T47D (cell line): ENCODE data around the gene AJM1.
A peak's percentile ranks its signal among the peaks of the same experiment; 100 is the strongest.

Experiments used
- DNase-seq, 2 experiments: peaks; one replicate each; pipeline versions ENCODE4 v3.0.0 to v3.0.0-alpha.2; 2011 to 2012; ENCODE audit warnings: low read depth in 1 of 2, low spot score in 1 of 2
- JUND ChIP-seq: IDR thresholded peaks from 2 replicates; pipeline ENCODE4 v1.6.1; 2012; ENCODE audit warnings: low read depth
- in situ Hi-C: cut with HindIII; loops from 2 replicates; pipeline ENCODE4 v1.10.0; 2016; ENCODE audit warnings: low sequenced_read_pairs, low pct_unique_long_range_greater_than_20kb

Gene AJM1

DNA sequence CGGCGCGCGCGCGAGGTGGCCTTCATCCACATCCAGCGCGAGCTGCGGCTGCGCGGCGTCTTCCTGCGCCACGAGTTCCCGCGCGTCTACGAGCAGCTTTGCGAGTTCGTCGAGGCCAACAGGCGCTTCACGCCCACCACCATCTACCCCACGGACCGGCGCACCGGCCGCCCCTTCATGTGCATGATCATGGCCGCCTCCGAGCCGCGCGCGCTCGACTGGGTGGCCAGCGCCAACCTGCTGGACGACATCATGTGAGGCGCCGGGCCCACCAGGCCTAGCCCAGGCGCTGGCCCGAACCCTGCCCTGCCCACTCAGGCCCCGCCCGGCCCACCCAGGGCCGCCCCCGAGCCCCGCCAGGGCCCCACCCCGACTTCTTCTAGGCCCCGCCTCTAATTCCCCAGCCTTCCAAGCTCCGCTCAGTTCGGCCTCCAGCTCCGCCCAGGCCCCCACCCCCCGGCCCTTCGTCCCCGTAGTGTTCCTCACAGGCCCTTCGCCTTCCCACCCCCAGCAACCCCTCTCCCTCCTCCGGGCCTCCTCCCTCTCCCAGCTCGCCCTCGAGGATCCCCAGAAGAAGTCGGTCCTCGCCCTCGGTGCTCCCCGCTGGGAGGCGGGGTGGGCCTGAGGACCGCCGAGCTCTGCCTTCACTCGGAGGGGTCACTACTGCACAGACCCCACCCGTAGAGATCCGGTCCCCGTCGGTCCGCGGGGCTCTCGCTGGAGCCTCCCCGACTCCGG is 5.0 kb downstream of the AJM1 start:
- in situ Hi-C loops: no loop called here
- no peak for TF ChIP-seq JUND
- peak; percentile 77 to 89 for DNase-seq

DNA sequence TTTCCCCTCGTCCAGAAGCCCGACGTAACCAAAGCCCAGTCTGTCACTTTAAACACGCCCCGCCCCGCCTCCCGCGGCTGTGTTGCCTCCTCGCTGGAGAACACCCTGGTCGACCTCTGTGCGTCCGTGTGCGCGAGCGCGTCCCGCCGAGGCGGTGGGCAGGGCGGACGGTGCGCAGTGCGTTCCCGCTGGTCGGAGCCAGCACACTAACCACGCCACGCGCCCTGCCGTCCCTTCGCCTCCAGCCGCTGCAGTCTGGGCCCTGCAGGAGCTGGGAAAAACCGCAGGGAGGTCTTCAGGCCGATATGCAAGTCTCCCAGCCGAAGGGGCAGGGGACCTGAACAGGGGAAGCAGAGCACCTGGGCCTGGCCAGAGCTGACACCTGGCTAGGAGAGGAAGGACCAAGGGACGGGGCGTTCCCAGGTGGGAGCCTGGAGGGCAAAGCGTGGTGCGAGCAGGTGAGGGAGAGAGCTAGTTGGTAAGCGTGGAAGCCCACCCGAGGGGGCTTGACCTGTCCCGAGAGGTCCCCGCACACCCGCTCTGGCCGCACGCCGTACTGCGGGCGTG is 5.6 kb downstream of the AJM1 start:
- no peak for TF ChIP-seq JUND
- peak; percentile 94 to 96 for DNase-seq
- in situ Hi-C loops: no loop called here

DNA sequence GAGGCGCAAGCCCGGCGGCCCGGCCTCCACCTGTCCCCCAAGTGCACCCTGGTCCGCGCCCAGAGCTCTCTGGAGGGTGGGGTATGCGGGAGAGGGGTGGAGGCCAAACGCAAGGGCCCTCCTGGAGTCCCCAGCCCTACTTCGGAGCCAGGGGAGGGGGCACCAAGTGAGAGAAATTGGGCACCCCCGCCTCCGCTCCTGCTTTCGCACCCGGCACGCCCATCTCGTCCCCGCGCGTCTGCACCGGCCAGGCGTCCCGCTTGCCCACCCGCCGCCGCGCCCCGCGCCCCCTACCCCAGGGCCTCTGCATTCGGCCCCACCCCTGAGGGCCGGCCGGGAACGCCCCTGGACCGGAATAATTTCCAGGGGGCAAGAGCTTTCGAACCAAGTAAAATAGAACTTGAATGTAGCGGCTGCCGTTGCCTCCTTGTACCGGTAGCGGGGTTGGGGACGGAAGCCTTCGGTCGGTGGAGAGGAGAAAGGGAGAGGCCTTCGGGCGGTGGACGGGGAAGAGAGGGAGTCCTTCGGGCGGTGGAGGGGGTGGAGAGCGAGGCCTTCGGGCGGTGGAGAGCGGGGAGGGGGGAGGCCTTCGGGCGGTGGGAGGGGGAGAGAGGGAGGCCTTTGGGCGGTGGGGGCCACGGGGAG is 6.2 kb downstream of the AJM1 start:
- peak; percentile 68 for DNase-seq
- TF ChIP-seq JUND: no peak
- in situ Hi-C loops: no loop called here

DNA sequence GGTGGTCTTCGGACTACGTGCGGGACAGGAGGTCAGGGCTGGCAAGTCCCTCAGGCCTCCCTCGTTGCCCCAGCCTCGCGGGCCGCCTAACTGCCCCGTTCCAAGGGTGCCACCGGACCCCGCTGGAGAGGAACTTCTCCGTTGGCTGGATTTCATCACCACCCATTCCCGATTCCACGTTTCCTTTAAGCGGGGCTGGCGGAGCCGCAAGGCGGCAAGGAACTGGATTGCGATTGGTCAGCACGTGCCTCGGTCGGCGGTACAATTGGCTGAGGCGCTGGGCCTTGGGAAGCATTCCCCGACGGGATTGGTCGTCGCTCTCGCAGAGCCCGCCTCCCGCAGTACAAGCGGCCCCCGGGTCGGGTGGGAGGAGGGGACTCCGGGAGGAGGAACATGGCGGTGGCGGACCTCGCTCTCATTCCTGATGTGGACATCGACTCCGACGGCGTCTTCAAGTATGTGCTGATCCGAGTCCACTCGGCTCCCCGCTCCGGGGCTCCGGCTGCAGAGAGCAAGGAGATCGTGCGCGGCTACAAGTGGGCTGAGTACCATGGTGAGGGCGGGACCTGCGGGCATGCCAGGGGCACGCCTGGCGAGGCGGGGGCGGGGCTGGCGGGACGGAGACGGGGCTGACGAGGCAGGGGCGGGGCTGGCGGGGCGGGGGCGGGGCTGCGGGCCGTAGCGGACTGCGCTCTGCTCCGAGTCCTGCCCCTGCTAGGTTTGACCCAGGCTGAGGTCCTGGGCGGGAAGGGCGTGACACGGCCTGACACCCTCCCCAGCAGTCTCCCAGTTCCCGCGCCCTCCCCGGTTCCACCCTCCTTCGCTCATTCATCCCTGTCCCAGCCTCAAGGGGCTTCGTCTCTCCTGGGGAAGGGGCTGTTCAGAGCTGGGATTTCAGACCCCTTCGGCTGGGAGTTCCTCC is 7.0 kb downstream of the AJM1 start, which contains the start of gene PHPT1:
Gene PHPT1 (plus strand): TSS at position 372 of the 922 bp plus-strand sequence. CDS start 22 bp downstream, at position 394.
- in situ Hi-C loops: no loop called here
- TF ChIP-seq JUND: peak; percentile 64; the same call in 1 of the 2 replicates

DNA sequence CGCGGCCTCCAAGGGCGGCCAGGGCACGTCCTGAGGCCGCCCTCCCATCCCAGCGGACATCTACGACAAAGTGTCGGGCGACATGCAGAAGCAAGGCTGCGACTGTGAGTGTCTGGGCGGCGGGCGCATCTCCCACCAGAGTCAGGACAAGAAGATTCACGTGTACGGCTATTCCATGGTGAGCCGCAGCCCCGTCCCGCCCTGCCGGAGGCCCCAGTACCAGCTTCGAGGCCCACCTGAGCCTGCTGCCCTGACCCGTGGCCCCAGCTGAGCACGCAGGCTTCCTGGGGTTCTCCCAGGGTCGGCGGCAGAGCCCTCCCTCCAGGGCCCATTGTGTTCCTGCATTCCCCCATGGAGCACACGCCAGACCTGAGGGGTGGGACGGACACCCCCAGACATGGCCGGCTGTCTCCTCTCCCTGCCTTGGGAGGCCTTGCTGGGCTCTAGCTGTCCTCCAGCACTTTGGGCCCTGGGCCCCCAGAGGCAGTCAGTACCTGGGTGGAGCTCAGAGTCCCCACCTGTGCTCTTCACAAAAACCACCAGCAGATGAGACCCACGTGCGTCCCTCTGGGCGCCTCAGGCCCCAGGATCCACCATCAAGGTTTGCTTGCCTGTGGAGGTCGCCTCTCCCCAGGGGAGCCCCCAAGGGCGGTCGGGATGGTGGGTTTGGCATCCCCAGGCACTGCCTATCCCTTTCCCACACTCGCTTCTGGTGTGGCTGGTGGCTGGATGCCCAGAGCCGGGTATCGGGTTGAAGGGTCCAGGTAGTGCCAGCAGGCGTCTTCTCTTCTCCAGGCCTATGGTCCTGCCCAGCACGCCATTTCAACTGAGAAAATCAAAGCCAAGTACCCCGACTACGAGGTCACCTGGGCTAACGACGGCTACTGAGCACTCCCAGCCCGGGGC is 7.9 kb downstream of the AJM1 start:
- DNase-seq: no peak
- TF ChIP-seq JUND: no peak
- in situ Hi-C loops: no loop called here

More for the DNA sequence above, 7.0 kb downstream of the AJM1 start, which contains the start of gene PHPT1:
- DNase-seq: peak; percentile 99 to 100

DNA sequence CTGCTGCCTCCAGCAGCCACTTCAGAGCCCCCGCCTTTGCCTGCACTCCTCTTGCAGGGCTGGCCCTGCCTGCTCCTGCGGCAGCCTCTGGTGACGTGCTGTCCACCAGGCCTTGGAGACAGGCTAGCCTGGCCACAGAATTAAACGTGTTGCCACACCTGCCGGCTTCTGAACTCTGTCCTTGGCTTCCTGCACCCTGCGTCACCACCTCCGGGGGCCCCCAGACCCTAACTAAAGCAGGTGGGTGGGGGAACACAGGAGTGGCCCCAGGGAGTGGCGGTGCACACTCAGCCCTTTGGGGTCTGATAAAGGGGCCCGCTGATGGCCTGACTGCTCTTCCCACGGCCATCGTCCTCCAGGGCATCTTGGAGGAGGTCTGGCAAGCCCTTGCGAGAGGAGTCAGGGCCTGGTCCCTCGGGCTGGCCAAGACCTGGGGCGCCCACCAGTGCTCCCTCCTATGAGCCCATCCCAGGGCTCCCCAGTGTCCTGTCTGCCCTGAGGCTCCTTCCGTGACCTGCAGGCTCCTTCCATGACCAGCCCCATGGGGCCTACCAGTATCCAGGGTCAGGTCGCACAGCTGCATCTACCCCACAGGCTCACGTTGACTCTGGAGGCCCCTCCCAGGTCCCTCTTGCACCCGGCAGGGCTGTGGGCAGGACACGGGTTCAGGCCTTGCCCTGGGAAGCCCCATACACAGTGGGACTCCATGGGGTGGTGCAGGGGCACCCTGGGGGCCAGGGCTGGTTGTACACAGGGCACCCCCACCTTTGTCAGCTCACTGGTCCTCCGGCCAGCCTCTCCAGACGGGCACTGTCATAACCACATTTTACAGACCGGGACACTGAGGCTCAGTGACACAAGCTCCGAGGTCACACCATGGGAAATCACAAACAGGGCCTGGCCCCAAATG is 8.8 kb downstream of the AJM1 start:
- DNase-seq: no peak
- in situ Hi-C loops: no loop called here
- TF ChIP-seq JUND: no peak

DNA sequence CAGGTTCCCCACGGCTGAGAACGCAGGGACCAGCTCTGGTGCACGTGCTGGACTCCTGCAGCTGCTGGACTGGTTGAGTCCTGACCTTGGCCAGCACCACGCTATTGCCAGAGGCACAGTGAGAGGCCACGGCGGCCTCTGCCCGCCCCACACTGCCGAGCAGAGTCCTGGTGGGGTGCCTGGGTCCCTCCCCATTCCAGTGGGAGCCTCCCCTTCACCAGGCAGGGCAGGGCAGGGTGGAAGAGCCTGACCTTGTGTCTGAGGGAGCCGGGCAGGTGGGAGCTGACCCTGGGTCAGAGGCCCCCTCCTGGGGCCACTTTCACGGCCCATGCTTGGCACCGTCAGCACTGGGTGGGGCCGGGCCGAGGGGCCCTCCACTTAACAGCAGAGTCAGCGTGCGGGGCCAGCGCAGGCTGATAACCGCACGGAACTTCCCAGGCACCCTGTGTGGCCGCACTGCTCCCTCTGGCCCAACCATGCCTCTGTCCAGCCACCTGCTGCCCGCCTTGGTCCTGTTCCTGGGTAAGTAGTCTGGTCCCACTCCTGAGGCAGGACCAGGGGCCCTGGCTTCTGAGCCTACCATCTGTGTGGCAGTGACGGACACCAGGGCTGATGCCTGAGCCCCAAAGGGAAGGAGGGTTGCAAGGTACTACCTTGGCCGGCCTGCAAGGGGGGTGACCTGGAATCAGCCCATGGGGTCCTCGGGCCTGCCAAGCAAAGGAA is 9.8 kb downstream of the AJM1 start, which contains the start of gene MAMDC4:
Gene MAMDC4 (plus strand): TSS at position 406 of the 723 bp plus-strand sequence. CDS start 71 bp downstream, at position 477.
- DNase-seq: peak in 1 of 2 experiments; percentile 51
- no peak for TF ChIP-seq JUND
- in situ Hi-C loops: no loop called here

- in situ Hi-C loops: no loop called here
- TF ChIP-seq JUND: no peak
- DNase-seq: no peak
These were observed 10.7 kb downstream of the AJM1 start for GRCh38 chr9:136852664-136853595.

GRCh38 chr9:136853596-136854112 is 11.4 kb downstream of the AJM1 start:
- no peak for DNase-seq
- TF ChIP-seq JUND: no peak
- in situ Hi-C loops: no loop called here
